HG03575 (cell line): Measurements from ENCODE around the gene CNTD1.
"Not testable (repeated sequence)": the region's sequence is repeated elsewhere in the genome, so short reads cannot be mapped to it uniquely, and the experiment has no call there.

ENCODE experiments used
- ATAC-seq: cut with Tn5 transposase; IDR thresholded peaks from one replicate; pipeline ENCODE4 v1.9.1; 2021; ENCODE audit not compliant: unreplicated experiment, insufficient number of reproducible peaks, low FRiP score; ENCODE audit errors: extremely low read depth

Gene CNTD1

DNA sequence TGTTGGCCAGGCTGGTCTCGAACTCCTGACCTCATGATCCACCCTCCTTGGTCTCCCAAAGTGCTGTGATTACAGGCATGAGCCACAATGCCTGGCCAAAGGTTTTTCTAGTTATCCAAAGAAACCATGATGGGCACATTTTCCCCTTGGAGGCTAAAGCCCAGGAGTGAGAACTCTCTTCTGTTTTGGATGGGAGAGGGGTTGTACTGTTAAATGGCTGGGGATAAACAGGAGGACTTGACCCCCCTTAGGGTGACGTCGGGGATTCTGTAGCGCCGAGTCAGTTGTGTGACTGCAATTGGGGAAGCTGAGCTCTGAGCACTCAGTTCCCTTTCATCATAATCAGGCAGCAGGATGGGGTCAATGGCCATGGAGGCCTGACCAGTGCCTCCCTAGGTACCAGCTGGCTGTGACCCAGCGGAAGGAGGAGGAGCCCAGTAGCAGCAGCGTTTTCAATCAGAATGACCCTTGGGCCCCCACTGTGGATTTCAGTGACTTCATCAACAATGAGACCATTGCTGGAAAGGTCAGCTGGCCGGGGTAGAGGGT, 56.5 kb downstream of the CNTD1 start:
- ATAC-seq = no peak

GRCh38 chr17:42856093-42856492, 57.4 kb downstream of the CNTD1 start:
- ATAC-seq = not testable (repeated sequence)

- ATAC-seq = not testable (repeated sequence)
These were observed 57.9 kb downstream of the CNTD1 start for GRCh38 chr17:42856516-42856915.

- ATAC-seq = no peak
These were observed 58.7 kb downstream of the CNTD1 start for GRCh38 chr17:42857389-42857788.
